GM21529 (cell line): ENCODE results near the gene SLC12A1.
A peak's percentile ranks its signal among the peaks of the same experiment; 100 is the strongest.

Experiments
- ATAC-seq: cut with Tn5 transposase; IDR thresholded peaks from one replicate; pipeline ENCODE4 v1.9.1; 2021; ENCODE audit not compliant: unreplicated experiment

The SLC12A1 gene

GRCh38 chr15:48345516-48345915, 139.4 kb downstream of the SLC12A1 start:
- no peak for ATAC-seq

- ATAC-seq, result peak; percentile 85
These were observed 146.5 kb downstream of the SLC12A1 start for GRCh38 chr15:48352474-48353072.
